ENCODE measurements around the gene ZNF319.

GRCh38 chr16:57998486-57998885, 2.0 kb downstream of the ZNF319 start:
- TF ChIP-seq KAT7 (CRISPR knock-in tag; IDR thresholded peaks at IDR 0.05; ENCODE audit: borderline replicate concordance) (no peak), SMAD4 (CRISPR knock-in tag; IDR thresholded peaks at IDR 0.05) (no peak), ATF3 (CRISPR knock-in tag; conservative IDR thresholded peaks at IDR 0.05) (no peak)
